GM18507 (cell line): Measurements from ENCODE around the gene BEAN1.

ENCODE experiments used
- DNase-seq: peaks from one replicate; pipeline ENCODE4 v3.0.0; 2011; ENCODE audit warnings: low read depth; ENCODE audit not compliant: insufficient read length; ENCODE audit errors: extremely low spot score
- FAIRE-seq: peaks from 2 replicates; lab custom pipeline; 2011; peaks lifted over from hg19 to GRCh38; lab: Jason Lieb, UNC

Gene BEAN1

DNA sequence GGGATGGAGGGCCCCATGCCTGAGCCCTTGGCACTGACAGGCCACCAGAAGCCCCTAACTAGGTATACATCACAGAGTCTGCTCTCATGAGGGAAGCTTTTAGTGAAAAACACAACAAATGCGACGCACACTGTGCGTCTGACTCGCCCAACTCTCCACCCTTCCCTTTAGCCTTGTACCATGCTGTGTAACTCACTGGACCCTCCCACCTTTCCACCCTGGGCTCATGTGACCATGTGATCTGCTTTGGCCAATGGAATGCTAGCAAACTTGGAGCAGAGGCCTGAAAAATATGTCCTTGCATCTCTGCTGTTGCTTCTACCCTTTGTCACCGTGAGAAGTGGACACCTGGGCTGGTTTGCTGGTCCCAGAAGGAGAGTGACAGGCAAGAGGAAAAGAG, 101.2 kb downstream of the BEAN1 start:
- DNase-seq (no peak), FAIRE-seq (no peak)

DNA sequence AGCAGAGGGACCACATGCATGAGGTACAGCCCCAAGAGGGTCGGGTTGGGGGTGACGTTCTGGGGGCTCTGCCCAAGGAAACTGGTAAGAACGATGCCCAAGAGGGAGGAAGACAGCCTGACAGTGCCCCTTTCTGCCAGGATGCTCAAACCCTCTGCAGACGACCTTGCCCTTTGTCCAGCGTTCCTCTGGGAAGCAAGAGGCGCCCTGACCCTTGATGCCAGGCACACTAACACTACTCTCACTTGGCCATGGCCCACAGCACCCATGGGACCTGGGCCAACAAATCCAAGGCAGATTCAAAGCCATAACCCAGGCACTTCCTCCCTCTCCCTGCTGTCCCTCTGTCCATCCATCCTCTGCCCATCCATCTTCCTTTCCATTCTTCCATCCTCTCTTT, 102.4 kb downstream of the BEAN1 start:
- no peak for FAIRE-seq
- no peak for DNase-seq
